ENCODE measurements around the gene CENATAC.
A peak's percentile ranks its signal among the peaks of the same experiment; 100 is the strongest.
"Not testable (repeated sequence)": the region's sequence is repeated elsewhere in the genome, so short reads cannot be mapped to it uniquely, and the experiment has no call there.

CENATAC gene

GRCh38 chr11:119057000-119057769 is 59.2 kb downstream of the CENATAC start, which contains the start of gene HYOU1:
TSS of gene HYOU1 (minus strand) at chr11:119057205. CDS start at chr11:119056160, 1,045 bp downstream.
- peak; percentile 94 for DNase-seq

GRCh38 chr11:119059128-119059527 is 61.2 kb downstream of the CENATAC start:
- not testable (repeated sequence) for DNase-seq

GRCh38 chr11:119061256-119061655 is 63.3 kb downstream of the CENATAC start:
- no peak for DNase-seq

GRCh38 chr11:119062779-119063178 is 64.8 kb downstream of the CENATAC start:
- peak; percentile 86 for DNase-seq

GRCh38 chr11:119065369-119065768 is 67.4 kb downstream of the CENATAC start:
- peak; percentile 87 for DNase-seq

Measured in hematopoietic multipotent progenitor cell treated with erythropoietin and hydrocortisone succinate and interleukin-3 and kit ligand, for 8 days (in vitro differentiated cells).